Naive B cell (primary cell): Measurements from ENCODE around the gene ENTPD7. TPM values are rescaled to one million over a fixed set of nuclear protein-coding genes. Genes with fewer than 3 reads are reported as not detected.
"Not testable (repeated sequence)": the region's sequence is repeated elsewhere in the genome, so short reads cannot be mapped to it uniquely, and the experiment has no call there.

Source experiments
- ATAC-seq, 2 donors: fragments of 150-1000 bp; cut with Tn5 transposase; 2 replicates each; pipeline ENCODE4 v1.10.0; 2021; ENCODE audit warnings: low read depth in 2 of 2, mild to moderate bottlenecking in 2 of 2, moderate library complexity in 2 of 2
- DNase-seq: peaks from one replicate; pipeline ENCODE4 v3.0.0; 2022
- H3K27ac Mint-ChIP-seq, 6 donors: one replicate each; pipeline ENCODE4 v1.8.0; 2020 to 2022; ENCODE audit warnings: mild to moderate bottlenecking in 6 of 6, mixed read lengths in 6 of 6, moderate library complexity in 5 of 6, inconsistent platforms in 2 of 6
- H3K27me3 Mint-ChIP-seq, 3 donors: one replicate each; pipeline ENCODE4 v1.8.0; 2021 to 2022; ENCODE audit warnings: mixed read lengths in 3 of 3, mild to moderate bottlenecking in 1 of 3
- H3K36me3 Mint-ChIP-seq, 2 donors: one replicate each; pipeline ENCODE4 v1.8.0; 2020 to 2022; ENCODE audit warnings: mixed read lengths in 2 of 2, inconsistent platforms in 1 of 2, mild to moderate bottlenecking in 1 of 2
- H3K4me1 Mint-ChIP-seq, 3 donors: one replicate each; pipeline ENCODE4 v1.8.0; 2020 to 2022; ENCODE audit warnings: mixed read lengths in 3 of 3, inconsistent platforms in 1 of 3, mild to moderate bottlenecking in 1 of 3, moderate library complexity in 1 of 3
- H3K4me3 Mint-ChIP-seq, 8 donors: one replicate each; pipeline ENCODE4 v1.8.0; 2020 to 2022; ENCODE audit warnings: mild to moderate bottlenecking in 8 of 8, mixed read lengths in 8 of 8, moderate library complexity in 8 of 8, inconsistent platforms in 2 of 8
- H3K9me3 Mint-ChIP-seq, 7 donors: one replicate each; pipeline ENCODE4 v1.8.0; 2020 to 2022; ENCODE audit warnings: mixed read lengths in 7 of 7, mild to moderate bottlenecking in 5 of 7, inconsistent platforms in 2 of 7, moderate library complexity in 1 of 7
- polyA plus RNA-seq, 6 donors: library from polyadenylated mRNA; unstranded; fragments of 300-500 nt; fragmentation: Illumina TruSeq; gene quantifications; one replicate each; pipeline ENCODE4 v1.2.3, GENCODE V29; 2021; ENCODE audit warnings: low read depth in 6 of 6

The ENTPD7 gene
- polyA plus RNA-seq, 6 donors from 2014 or later, result 0.32 to 0.85 (median 0.55) TPM; not detected in 1

- H3K9me3 Mint-ChIP-seq, result no peaks in the 10 kb centered on the region
- DNase-seq, result no peak
- H3K27me3 Mint-ChIP-seq, result peaks cover 0 to 4% (median 0%) of the 10 kb centered on the region in 3 donors
- H3K4me3 Mint-ChIP-seq, result peak overlapping the region in 2 of 8 donors; percentile 12 to 85
- no peaks in the 10 kb centered on the region for H3K36me3 Mint-ChIP-seq
- no peak for ATAC-seq
- H3K4me1 Mint-ChIP-seq, result peaks cover 17 to 25% (median 19%) of the 10 kb centered on the region in 3 donors
- peak overlapping the region in 1 of 6 donors; percentile 47 for H3K27ac Mint-ChIP-seq
Observed at GRCh38 chr10:99623919-99624318, 35.4 kb upstream of the ENTPD7 start.

- not testable (repeated sequence) for H3K27me3 Mint-ChIP-seq, DNase-seq, ATAC-seq, H3K36me3 Mint-ChIP-seq, H3K9me3 Mint-ChIP-seq
- H3K27ac Mint-ChIP-seq, result peak overlapping the region in 1 of 6 donors; percentile 62
- H3K4me1 Mint-ChIP-seq, result peaks cover 12 to 20% (median 14%) of the 10 kb centered on the region in 3 donors
- peak overlapping the region in 1 of 8 donors; percentile 70 for H3K4me3 Mint-ChIP-seq
Observed at GRCh38 chr10:99625124-99625523, 34.2 kb upstream of the ENTPD7 start.

- Mint-ChIP-seq H3K27me3 (peaks cover 18 to 27% (median 25%) of the 10 kb centered on the region in 3 donors), H3K27ac (peak overlapping the region in 1 of 6 donors; percentile 38), H3K36me3 (no peaks in the 10 kb centered on the region), H3K4me3 (no peak overlapping the region), H3K4me1 (no peaks in the 10 kb centered on the region), H3K9me3 (no peaks in the 10 kb centered on the region)
- DNase-seq (no peak), ATAC-seq (no peak)
Observed at GRCh38 chr10:99628923-99629624, 30.2 kb upstream of the ENTPD7 start.

- Mint-ChIP-seq H3K27ac (no peak overlapping the region), H3K4me3 (no peak overlapping the region), H3K27me3 (peaks cover 23 to 32% (median 30%) of the 10 kb centered on the region in 3 donors), H3K9me3 (no peaks in the 10 kb centered on the region), H3K4me1 (no peaks in the 10 kb centered on the region), H3K36me3 (no peaks in the 10 kb centered on the region)
- DNase-seq (no peak), ATAC-seq (no peak)
Observed at GRCh38 chr10:99629625-99629978, 29.7 kb upstream of the ENTPD7 start.

- Mint-ChIP-seq H3K9me3 (no peaks in the 10 kb centered on the region), H3K4me1 (no peaks in the 10 kb centered on the region), H3K36me3 (no peaks in the 10 kb centered on the region), H3K27ac (no peak overlapping the region), H3K4me3 (no peak overlapping the region), H3K27me3 (peaks cover 32 to 39% (median 36%) of the 10 kb centered on the region in 3 donors)
- ATAC-seq (no peak), DNase-seq (no peak)
Observed at GRCh38 chr10:99630433-99630832, 28.9 kb upstream of the ENTPD7 start.

GRCh38 chr10:99630991-99631390 lies 28.3 kb upstream of the ENTPD7 start:
- Mint-ChIP-seq H3K36me3 (no peaks in the 10 kb centered on the region), H3K9me3 (no peaks in the 10 kb centered on the region), H3K4me3 (no peak overlapping the region), H3K27ac (peak overlapping the region in 1 of 6 donors; percentile 28), H3K27me3 (peaks cover 36 to 44% (median 37%) of the 10 kb centered on the region in 3 donors), H3K4me1 (no peaks in the 10 kb centered on the region)
- DNase-seq (no peak), ATAC-seq (no peak)

GRCh38 chr10:99631496-99631895 lies 27.8 kb upstream of the ENTPD7 start:
- ATAC-seq, result no peak
- peaks cover 40 to 49% (median 42%) of the 10 kb centered on the region in 3 donors for H3K27me3 Mint-ChIP-seq
- no peaks in the 10 kb centered on the region for H3K36me3 Mint-ChIP-seq

GRCh38 chr10:99633832-99634231 lies 25.5 kb upstream of the ENTPD7 start:
- no peak for DNase-seq
- no peak overlapping the region for H3K4me3 Mint-ChIP-seq
- peaks cover 44 to 73% (median 65%) of the 10 kb centered on the region in 3 donors for H3K27me3 Mint-ChIP-seq
- peak overlapping the region in 1 of 6 donors; percentile 64 for H3K27ac Mint-ChIP-seq
- no peaks in the 10 kb centered on the region for H3K36me3 Mint-ChIP-seq
- no peak for ATAC-seq
- no peaks in the 10 kb centered on the region for H3K9me3 Mint-ChIP-seq
- H3K4me1 Mint-ChIP-seq, result no peaks in the 10 kb centered on the region

More at GRCh38 chr10:99631496-99631895, 27.8 kb upstream of the ENTPD7 start:
- Mint-ChIP-seq H3K27ac (no peak overlapping the region), H3K9me3 (no peaks in the 10 kb centered on the region), H3K4me3 (no peak overlapping the region), H3K4me1 (no peaks in the 10 kb centered on the region)
- no peak for DNase-seq

- Mint-ChIP-seq H3K36me3 (no peaks in the 10 kb centered on the region), H3K4me3 (no peak overlapping the region), H3K27me3 (peaks cover 33 to 76% (median 41%) of the 10 kb centered on the region in 3 donors), H3K9me3 (peaks cover 0 to 4% (median 0%) of the 10 kb centered on the region in 7 donors), H3K27ac (no peak overlapping the region), H3K4me1 (no peaks in the 10 kb centered on the region)
- ATAC-seq (no peak), DNase-seq (no peak)
Observed at GRCh38 chr10:99647601-99648151, 11.6 kb upstream of the ENTPD7 start.

GRCh38 chr10:99648717-99649116 lies 10.6 kb upstream of the ENTPD7 start:
- H3K27me3 Mint-ChIP-seq, result peaks cover 38 to 73% (median 45%) of the 10 kb centered on the region in 3 donors
- ATAC-seq, result no peak

GRCh38 chr10:99652800-99653390 lies 6.4 kb upstream of the ENTPD7 start:
- DNase-seq (no peak), ATAC-seq (no peak)
- no peaks in the 10 kb centered on the region for H3K9me3 Mint-ChIP-seq
- H3K36me3 Mint-ChIP-seq, result no peaks in the 10 kb centered on the region
- peaks cover 35 to 46% (median 41%) of the 10 kb centered on the region in 3 donors for H3K27me3 Mint-ChIP-seq
- no peak overlapping the region for H3K27ac Mint-ChIP-seq
- H3K4me1 Mint-ChIP-seq, result peaks cover 0 to 4% (median 2%) of the 10 kb centered on the region in 3 donors
- no peak overlapping the region for H3K4me3 Mint-ChIP-seq

More at GRCh38 chr10:99648717-99649116, 10.6 kb upstream of the ENTPD7 start:
- Mint-ChIP-seq H3K4me1 (no peaks in the 10 kb centered on the region), H3K9me3 (peaks cover 0 to 4% (median 0%) of the 10 kb centered on the region in 7 donors), H3K4me3 (no peak overlapping the region), H3K36me3 (no peaks in the 10 kb centered on the region), H3K27ac (no peak overlapping the region)
- no peak for DNase-seq

GRCh38 chr10:99654390-99655175 lies 4.7 kb upstream of the ENTPD7 start:
- DNase-seq (no peak), ATAC-seq (no peak)
- Mint-ChIP-seq H3K4me3 (no peak overlapping the region), H3K27ac (no peak overlapping the region), H3K4me1 (peaks cover 14 to 15% (median 15%) of the 10 kb centered on the region in 3 donors), H3K27me3 (peaks cover 20 to 33% (median 30%) of the 10 kb centered on the region in 3 donors), H3K9me3 (no peaks in the 10 kb centered on the region), H3K36me3 (no peaks in the 10 kb centered on the region)
